H1 (cell line): Measurements from ENCODE around the gene ARID1B. TPM values are rescaled to one million over a fixed set of nuclear protein-coding genes. Genes with fewer than 3 reads are reported as not detected.

Experiments
- CTCF ChIA-PET: fragments of 300-600 bp; sonication (Branson Sonifier 250); formaldehyde crosslinking; loops from one replicate; lab custom pipeline; 2021; ENCODE audit not compliant: partially characterized antibody; lab: Charles Lee
- POLR2A ChIA-PET: fragments of 300-600 bp; sonication (Branson Sonifier 250); formaldehyde crosslinking; loops from one replicate; lab custom pipeline; 2021; ENCODE audit warnings: inconsistent platforms; ENCODE audit not compliant: partially characterized antibody; lab: Charles Lee
- DNase-seq, 2 experiments: peaks; one replicate each; pipeline versions ENCODE4 v3.0.0 to v3.0.0-alpha.2; 2010 to 2022; ENCODE audit warnings: low spot score in 2 of 2, low read depth in 1 of 2, mixed read lengths in 1 of 2
- FAIRE-seq: peaks from 2 replicates; lab custom pipeline; 2011; peaks lifted over from hg19 to GRCh38; lab: Jason Lieb, UNC
- H2AFZ ChIP-seq: 2 replicates; pipeline ENCODE4 v1.8.1; 2012; ENCODE audit warnings: low read length, inconsistent platforms
- H2AK5ac ChIP-seq: 2 replicates; pipeline ENCODE4 v1.6.1; 2013; ENCODE audit warnings: low read depth, low read length
- H2BK120ac ChIP-seq: replicated peaks from 2 replicates; pipeline ENCODE3; 2013; ENCODE audit warnings: low read depth, low read length, inconsistent platforms
- H2BK12ac ChIP-seq: 2 replicates; pipeline ENCODE4 v1.6.1; 2013; ENCODE audit warnings: low read depth, low read length
- H2BK15ac ChIP-seq: 2 replicates; pipeline ENCODE4 v1.6.1; 2013; ENCODE audit warnings: low read length
- H2BK20ac ChIP-seq: 2 replicates; pipeline ENCODE4 v1.6.1; 2013; ENCODE audit warnings: low read length
- H2BK5ac ChIP-seq: 2 replicates; pipeline ENCODE4 v1.6.1; 2013; ENCODE audit warnings: low read depth, low read length
- H3K14ac ChIP-seq: 2 replicates; pipeline ENCODE4 v1.6.1; 2013; ENCODE audit warnings: inconsistent platforms; ENCODE audit not compliant: insufficient read length
- H3K18ac ChIP-seq: 2 replicates; pipeline ENCODE4 v1.6.1; 2013; ENCODE audit warnings: low read length; ENCODE audit errors: extremely low read depth
- H3K23ac ChIP-seq: 2 replicates; pipeline ENCODE4 v1.6.1; 2013; ENCODE audit warnings: inconsistent platforms; ENCODE audit not compliant: insufficient read length
- H3K23me2 ChIP-seq: 2 replicates; pipeline ENCODE4 v1.6.1; 2013; ENCODE audit warnings: low read depth, low read length
- H3K27ac ChIP-seq: 2 replicates; pipeline ENCODE4 v1.6.1; 2011; ENCODE audit warnings: low read depth, low read length, inconsistent platforms
- H3K27me3 ChIP-seq, 4 experiments: replicated peaks in 1 of 4; 1 replicate in 1 of 4; 2 replicates in 3 of 4; pipeline versions ENCODE4 v1.6.1 to v1.8.1; 2011 to 2013; ENCODE audit warnings: low read length in 3 of 4, mild to moderate bottlenecking in 3 of 4, inconsistent platforms in 2 of 4, mixed read lengths in 2 of 4, moderate library complexity in 1 of 4; ENCODE audit not compliant: control insufficient read depth in 3 of 4, insufficient read depth in 3 of 4; ENCODE audit errors: extremely low read depth in 1 of 4
- H3K36me3 ChIP-seq, 4 experiments: 2 replicates each; pipeline versions ENCODE4 v1.6.1 to v1.8.1; 2011 to 2013; ENCODE audit warnings: mild to moderate bottlenecking in 4 of 4, low read length in 3 of 4, moderate library complexity in 2 of 4, control low read depth in 1 of 4, inconsistent platforms in 1 of 4; ENCODE audit not compliant: insufficient read depth in 4 of 4, control insufficient read depth in 2 of 4
- H3K4ac ChIP-seq: replicated peaks from 2 replicates; pipeline ENCODE3; 2013; ENCODE audit warnings: low read length, low read depth, mixed read lengths, inconsistent platforms; ENCODE audit not compliant: insufficient read length
- H3K4me1 ChIP-seq, 4 experiments: replicated peaks in 1 of 4; 1 replicate in 1 of 4; 2 replicates in 3 of 4; pipeline versions ENCODE4 v1.6.1 to v1.8.1; 2011 to 2013; ENCODE audit warnings: low read length in 3 of 4, inconsistent platforms in 2 of 4, mixed read lengths in 1 of 4; ENCODE audit not compliant: insufficient read depth in 4 of 4, control insufficient read depth in 3 of 4
- H3K4me2 ChIP-seq, 2 experiments: 2 replicates each; pipeline versions ENCODE4 v1.6.1 to v1.8.1; 2011 to 2013; ENCODE audit warnings: low read depth in 2 of 2, low read length in 2 of 2, control low read depth in 1 of 2, inconsistent platforms in 1 of 2, mild to moderate bottlenecking in 1 of 2; ENCODE audit not compliant: insufficient read depth in 1 of 2
- H3K4me3 ChIP-seq, 4 experiments: fragments of 200-600, 300-600 bp in 1 of 4; sonication (generic), shearing (Covaris generic), sonication (Bioruptor Twin) in 1 of 4; 2 replicates each; pipeline versions ENCODE4 v1.5.1 to v1.8.1; 2011 to 2016; ENCODE audit warnings: low read length in 4 of 4, low read depth in 3 of 4, control low read depth in 2 of 4, inconsistent platforms in 2 of 4, mild to moderate bottlenecking in 2 of 4, mixed read lengths in 1 of 4, moderate library complexity in 1 of 4; ENCODE audit not compliant: insufficient read depth in 2 of 4; ENCODE audit errors: extremely low read depth in 1 of 4
- H3K56ac ChIP-seq: replicated peaks from 2 replicates; pipeline ENCODE3; 2013; ENCODE audit warnings: low read depth, mild to moderate bottlenecking, mixed read lengths, low read length, inconsistent platforms; ENCODE audit not compliant: insufficient read length
- H3K79me1 ChIP-seq: 2 replicates; pipeline ENCODE4 v1.6.1; 2013; ENCODE audit warnings: low read depth, low read length, control low read depth
- H3K79me2 ChIP-seq, 2 experiments: 2 replicates each; pipeline versions ENCODE4 v1.6.1 to v1.8.1; 2012 to 2013; ENCODE audit warnings: low read length in 2 of 2, mild to moderate bottlenecking in 2 of 2, inconsistent platforms in 1 of 2; ENCODE audit not compliant: insufficient read depth in 2 of 2, control insufficient read depth in 1 of 2
- H3K9ac ChIP-seq, 4 experiments: replicated peaks in 1 of 4; 1 replicate in 1 of 4; 2 replicates in 3 of 4; pipeline versions ENCODE4 v1.6.1 to v1.8.1; 2011 to 2013; ENCODE audit warnings: low read depth in 3 of 4, low read length in 3 of 4, control low read depth in 2 of 4, mild to moderate bottlenecking in 2 of 4, moderate library complexity in 2 of 4, inconsistent platforms in 1 of 4; ENCODE audit errors: extremely low read depth in 1 of 4
- H3K9me3 ChIP-seq, 2 experiments: 2 replicates each; pipeline versions ENCODE4 v1.6.1 to v1.8.1; 2012 to 2013; ENCODE audit warnings: mild to moderate bottlenecking in 2 of 2, moderate library complexity in 2 of 2, control low read depth in 1 of 2, inconsistent platforms in 1 of 2, low read depth in 1 of 2, low read length in 1 of 2, mixed read lengths in 1 of 2; ENCODE audit not compliant: insufficient read depth in 2 of 2
- H4K20me1 ChIP-seq, 2 experiments: replicated peaks in 1 of 2; 2 replicates each; pipeline versions ENCODE3 to v1.8.1; 2011 to 2013; ENCODE audit warnings: inconsistent platforms in 2 of 2, low read length in 2 of 2, mild to moderate bottlenecking in 1 of 2; ENCODE audit not compliant: insufficient read depth in 2 of 2, control insufficient read depth in 1 of 2
- H4K5ac ChIP-seq: 2 replicates; pipeline ENCODE4 v1.6.1; 2013; ENCODE audit warnings: low read length, low read depth, mixed read lengths, inconsistent platforms; ENCODE audit not compliant: insufficient read length
- H4K8ac ChIP-seq: 2 replicates; pipeline ENCODE4 v1.8.0; 2013; ENCODE audit warnings: mild to moderate bottlenecking, moderate library complexity, low read length, inconsistent platforms; ENCODE audit not compliant: insufficient read depth; ENCODE audit errors: extremely low read depth
- H4K91ac ChIP-seq: replicated peaks from 2 replicates; pipeline ENCODE3; 2013; ENCODE audit warnings: low read length, mixed read lengths, inconsistent platforms; ENCODE audit not compliant: insufficient read length
- BACH1 ChIP-seq: IDR thresholded peaks from 2 replicates; pipeline ENCODE4 v1.6.1; 2012; ENCODE audit warnings: low read length, improper control_type of control experiment
- CBX5 ChIP-seq: fragments of 300-800, 300-1000 bp; sonication (generic); IDR thresholded peaks from 2 replicates; pipeline ENCODE4 v1.7.1; 2016; ENCODE audit warnings: antibody characterized with exemption, low read length, low read depth
- CHD2 ChIP-seq: IDR thresholded peaks from 2 replicates; pipeline ENCODE4 v1.6.1; 2012; ENCODE audit warnings: low read length, improper control_type of control experiment
- CREB1 ChIP-seq: IDR thresholded peaks from 2 replicates; pipeline ENCODE4 v1.6.1; 2012; ENCODE audit warnings: inconsistent platforms
- CTCF ChIP-seq, 3 experiments: IDR thresholded peaks; 1 replicate in 2 of 3; 2 replicates in 1 of 3; pipeline versions ENCODE4 v1.5.1 to v1.6.1; 2011; ENCODE audit warnings: low read length in 3 of 3, mild to moderate bottlenecking in 3 of 3, inconsistent platforms in 2 of 3, low read depth in 1 of 3, moderate library complexity in 1 of 3; ENCODE audit not compliant: insufficient read depth in 1 of 3; ENCODE audit errors: control extremely low read depth in 1 of 3
- EP300 ChIP-seq, 2 experiments: IDR thresholded peaks; 1 replicate in 1 of 2; 2 replicates in 1 of 2; pipeline ENCODE4 v1.6.1; 2011 to 2012; ENCODE audit warnings: low read depth in 2 of 2, low read length in 2 of 2, mild to moderate bottlenecking in 2 of 2, borderline replicate concordance in 1 of 2, inconsistent platforms in 1 of 2, moderate library complexity in 1 of 2
- KDM4A ChIP-seq: IDR thresholded peaks from one replicate; pipeline ENCODE4 v1.7.1; 2012; ENCODE audit warnings: low read depth, mild to moderate bottlenecking, moderate library complexity, low read length, inconsistent platforms; ENCODE audit not compliant: severe bottlenecking
- POLR2A ChIP-seq, 2 experiments: IDR thresholded peaks; 1 replicate in 1 of 2; 2 replicates in 1 of 2; pipeline ENCODE4 v1.6.1; 2011; ENCODE audit warnings: low read depth in 2 of 2, low read length in 2 of 2, mild to moderate bottlenecking in 2 of 2; ENCODE audit errors: control extremely low read depth in 1 of 2
- RXRA ChIP-seq: IDR thresholded peaks from 2 replicates; pipeline ENCODE4 v1.6.1; 2011; ENCODE audit warnings: low read depth, mild to moderate bottlenecking, low read length, moderate library complexity; ENCODE audit not compliant: insufficient read depth
- SUZ12 ChIP-seq: fragments of 200-600 bp; sonication (generic); IDR thresholded peaks from 2 replicates; pipeline ENCODE4 v1.6.1; 2012; ENCODE audit warnings: mild to moderate bottlenecking, inconsistent platforms, low read length, moderate library complexity, mixed read lengths
- WGBS, 2 experiments: shearing (Covaris generic) in 1 of 2; methylation state at CpG; one replicate each; pipeline versions ENCODE4 v1.1.6 to v1.1.7; 2013 to 2015; ENCODE audit warnings: low lambda C conversion rate in 2 of 2, mixed read lengths in 2 of 2, inconsistent platforms in 1 of 2, low coverage in 1 of 2, missing lambda C conversion rate in 1 of 2; ENCODE audit not compliant: insufficient replicate concordance in 2 of 2, insufficient coverage in 1 of 2, insufficient read length in 1 of 2; ENCODE audit errors: extremely low coverage in 1 of 2, missing lambda C conversion rate in 1 of 2; 5-methylcytosine and 5-hydroxymethylcytosine counted together
- polyA plus RNA-seq, 7 experiments: library from polyadenylated mRNA; depleted of rRNA in 3 of 7; stranded (reverse) in 5 of 7; unstranded in 2 of 7; fragments of >200 nt in 5 of 7; fragments of 200-250 nt in 2 of 7; gene quantifications; 1 replicate in 5 of 7; 2 replicates in 1 of 7; 4 replicates in 1 of 7; pipeline versions ENCODE4 v1.2.1 to v1.2.3, GENCODE V29; 2011 to 2013; ENCODE audit warnings: missing spikeins in 2 of 7, mixed read lengths in 2 of 7
- total RNA-seq: library from RNA; stranded (reverse); fragmentation: NEBNext Ultra II Directional; extraction: Animal tissue kit (Norgen Biotek cat#: 25700); gene quantifications from 2 replicates; pipeline ENCODE4 v1.2.1, GENCODE V29; 2021
- TF ChIP-seq, protein P1 (sequence below): IDR thresholded peaks from 2 replicates; pipeline ENCODE4 v1.6.1; 2012; ENCODE audit warnings: inconsistent platforms

Gene ARID1B
- total and polyA plus RNA-seq, 2 of the 8 experiments (the other 6 are each of a cell fraction or from before 2014, with no cell fraction given), result 24.3 to 70.3 TPM

GRCh38 chr6:156925026-156925425 is 147.8 kb downstream of the ARID1B start:
- POLR2A ChIA-PET, result interaction anchor here (1.5 to 1.7 kb wide), 2 partner anchors 11 to 23 kb away, joined by 3 to 5 read pairs; no protein-coding TSS in a partner anchor
- no peak for FAIRE-seq

More at GRCh38 chr6:156925026-156925425, 147.8 kb downstream of the ARID1B start:
- Histone ChIP-seq H4K91ac (no peak overlapping the region), H3K18ac (no peak overlapping the region), H3K79me2 (peaks cover 0 to 92% of the 10 kb centered on the region in 2 experiments; a peak in 3 of 4 replicates), H3K9ac (no peak overlapping the region), H3K56ac (no peak overlapping the region), H2BK120ac (no peak overlapping the region), H3K14ac (no peak overlapping the region), H3K27me3 (no peaks in the 10 kb centered on the region), H2AFZ (no peak overlapping the region), H3K4me1 (peaks cover 2 to 8% (median 7%) of the 10 kb centered on the region in 4 experiments; a peak in 5 of 7 replicates), H3K23ac (no peak overlapping the region), H3K23me2 (no peaks in the 10 kb centered on the region), H4K20me1 (peaks cover 5 to 8% of the 10 kb centered on the region in 2 experiments), H3K27ac (no peak overlapping the region), H3K4ac (no peak overlapping the region), H4K5ac (no peak overlapping the region), H2BK15ac (no peak overlapping the region), H2AK5ac (no peak overlapping the region), H3K79me1 (peaks cover 3% of the 10 kb centered on the region; the same call in 1 of the 2 replicates), H4K8ac (no peak overlapping the region), H3K9me3 (no peaks in the 10 kb centered on the region), H2BK12ac (no peak overlapping the region), H3K4me2 (no peak overlapping the region), H3K36me3 (no peaks in the 10 kb centered on the region), H2BK5ac (no peak overlapping the region), H3K4me3 (no peak overlapping the region), H2BK20ac (no peak overlapping the region)
- 83% methylated on average over 2 of the region's 2 CpGs; no CpG with 5 or more reads in 1 of the 2 experiments for WGBS, 2 experiments
- CTCF ChIA-PET, result interaction anchor here (0.6 to 2.2 kb wide), 7 partner anchors 9 to 49 kb away, joined by 3 to 8 read pairs (median 4); no protein-coding TSS in a partner anchor
- TF ChIP-seq CBX5 (no peak), BACH1 (no peak), EP300 (IDR thresholded peaks at IDR 0.05; ENCODE audit: borderline replicate concordance in 1 of 2, low read depth in 2 of 2, low read length in 2 of 2) (no peak), RXRA (no peak), CREB1 (no peak), CHD2 (no peak), POLR2A (IDR thresholded peaks at IDR 0.05; ENCODE audit: control extremely low read depth in 1 of 2, low read depth in 2 of 2, low read length in 2 of 2) (no peak), CTCF (IDR thresholded peaks at IDR 0.05; ENCODE audit: control extremely low read depth in 1 of 3, insufficient read depth in 1 of 3, low read depth in 1 of 3, low read length in 3 of 3) (no peak), KDM4A (no peak), SUZ12 (no peak)
- TF ChIP-seq, protein P1, sequence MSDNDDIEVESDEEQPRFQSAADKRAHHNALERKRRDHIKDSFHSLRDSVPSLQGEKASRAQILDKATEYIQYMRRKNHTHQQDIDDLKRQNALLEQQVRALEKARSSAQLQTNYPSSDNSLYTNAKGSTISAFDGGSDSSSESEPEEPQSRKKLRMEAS, result no peak
- DNase-seq, result no peak
